ENCODE measurements around the gene SH3RF3.
A peak's percentile ranks its signal among the peaks of the same experiment; 100 is the strongest.

Gene SH3RF3

GRCh38 chr2:109331081-109331480 is 202.1 kb downstream of the SH3RF3 start:
- peak overlapping the region; percentile 84 for H2BK15ac ChIP-seq (ENCODE audit: low read depth, poor library complexity, severe bottlenecking)
- peak overlapping the region; percentile 51 to 80 for H3K18ac ChIP-seq (ENCODE audit: low read depth in 1 of 2, low read length in 2 of 2)
- peak overlapping the region; percentile 72 for H4K91ac ChIP-seq (ENCODE audit: low read length)
- peaks cover 31% of the 10 kb centered on the region for H3K79me1 ChIP-seq (replicated peaks; ENCODE audit: low read length, poor library complexity, severe bottlenecking)
- no peak overlapping the region for H3K9ac ChIP-seq (ENCODE audit: low read length)
- no peaks in the 10 kb centered on the region for H3K36me3 ChIP-seq (ENCODE audit: control insufficient read depth in 1 of 2, insufficient read depth in 2 of 2, low read depth in 1 of 2, low read length in 2 of 2)
- H3K4me2 ChIP-seq (ENCODE audit: low read length, poor library complexity, severe bottlenecking), result no peak overlapping the region
- no peaks in the 10 kb centered on the region for H3K27me3 ChIP-seq (ENCODE audit: control insufficient read depth in 1 of 2, insufficient read depth in 1 of 2, low read length in 2 of 2)
- peak overlapping the region; percentile 67 for H2BK120ac ChIP-seq (ENCODE audit: low read depth, low read length)
- H3K9me3 ChIP-seq (ENCODE audit: control insufficient read depth, low read length), result peaks cover 4% of the 10 kb centered on the region
- H2BK12ac ChIP-seq (ENCODE audit: low read length in 2 of 2), result peak overlapping the region; percentile 40 to 70
- peak overlapping the region; percentile 37 for H2AK5ac ChIP-seq (ENCODE audit: low read length, severe bottlenecking)
- DNase-seq, result no peak
- no peak overlapping the region for H3K23ac ChIP-seq (ENCODE audit: low read length in 2 of 2)
- no peak overlapping the region for H2BK5ac ChIP-seq (ENCODE audit: low read depth, low read length, poor library complexity, severe bottlenecking)
- no peak overlapping the region for H3K4me3 ChIP-seq (ENCODE audit: insufficient read depth in 1 of 2, low read depth in 1 of 2, low read length in 2 of 2)
- peaks cover 32% of the 10 kb centered on the region for H3K4me1 ChIP-seq (ENCODE audit: control insufficient read depth, insufficient read depth, low read depth, low read length)
- peak overlapping the region; percentile 23 for H3K27ac ChIP-seq (ENCODE audit: low read length, poor library complexity, severe bottlenecking)
- WGBS, result 93% methylated on average over 4 of the region's 4 CpGs
- H3K4ac ChIP-seq (ENCODE audit: low read depth in 1 of 2, low read length in 2 of 2), result peak overlapping the region in 1 of 2 experiments; percentile 13
- H2AFZ ChIP-seq (ENCODE audit: low read depth, low read length), result no peak overlapping the region
- H3K14ac ChIP-seq (ENCODE audit: low read length in 2 of 2), result no peak overlapping the region
- H4K8ac ChIP-seq (ENCODE audit: low read length), result peak overlapping the region; percentile 72

- Histone ChIP-seq H3K4ac (ENCODE audit: low read depth in 1 of 2, low read length in 2 of 2) (peak overlapping the region; percentile 94 to 95), H3K27ac (ENCODE audit: low read length, poor library complexity, severe bottlenecking) (peak overlapping the region; percentile 95), H2AFZ (ENCODE audit: low read depth, low read length) (no peak overlapping the region), H3K36me3 (ENCODE audit: control insufficient read depth in 1 of 2, insufficient read depth in 2 of 2, low read depth in 1 of 2, low read length in 2 of 2) (no peaks in the 10 kb centered on the region), H2BK12ac (ENCODE audit: low read length in 2 of 2) (peak overlapping the region; percentile 95 to 97), H3K4me2 (ENCODE audit: low read length, poor library complexity, severe bottlenecking) (peak overlapping the region; percentile 72), H2BK15ac (ENCODE audit: low read depth, poor library complexity, severe bottlenecking) (peak overlapping the region; percentile 74), H3K23ac (ENCODE audit: low read length in 2 of 2) (peak overlapping the region in 1 of 2 experiments; percentile 60), H2BK5ac (ENCODE audit: low read depth, low read length, poor library complexity, severe bottlenecking) (peak overlapping the region; percentile 93), H2AK5ac (ENCODE audit: low read length, severe bottlenecking) (peak overlapping the region; percentile 19), H3K9me3 (ENCODE audit: control insufficient read depth, low read length) (peaks cover 4% of the 10 kb centered on the region), H3K4me1 (ENCODE audit: control insufficient read depth, insufficient read depth, low read depth, low read length) (peaks cover 36% of the 10 kb centered on the region), H3K14ac (ENCODE audit: low read length in 2 of 2) (peak overlapping the region in 1 of 2 experiments; percentile 93), H4K8ac (ENCODE audit: low read length) (peak overlapping the region; percentile 20), H3K27me3 (ENCODE audit: control insufficient read depth in 1 of 2, insufficient read depth in 1 of 2, low read length in 2 of 2) (no peaks in the 10 kb centered on the region), H3K9ac (ENCODE audit: low read length) (peak overlapping the region; percentile 62), H3K79me1 (replicated peaks; ENCODE audit: low read length, poor library complexity, severe bottlenecking) (peaks cover 28% of the 10 kb centered on the region), H3K4me3 (ENCODE audit: insufficient read depth in 1 of 2, low read depth in 1 of 2, low read length in 2 of 2) (peak overlapping the region; percentile 47 to 59), H3K18ac (ENCODE audit: low read depth in 1 of 2, low read length in 2 of 2) (peak overlapping the region; percentile 96 to 98), H2BK120ac (ENCODE audit: low read depth, low read length) (peak overlapping the region; percentile 90), H4K91ac (ENCODE audit: low read length) (peak overlapping the region; percentile 97)
- WGBS, result 42% methylated on average over 23 of the region's 24 CpGs
- DNase-seq, result peak; percentile 98
Measured at GRCh38 chr2:109331896-109332848, 203.2 kb downstream of the SH3RF3 start.

GRCh38 chr2:109332880-109333279 is 203.9 kb downstream of the SH3RF3 start:
- Histone ChIP-seq H2AK5ac (ENCODE audit: low read length, severe bottlenecking) (peak overlapping the region; percentile 89), H3K4me1 (ENCODE audit: control insufficient read depth, insufficient read depth, low read depth, low read length) (peaks cover 38% of the 10 kb centered on the region), H2AFZ (ENCODE audit: low read depth, low read length) (no peak overlapping the region), H3K9ac (ENCODE audit: low read length) (no peak overlapping the region), H3K4me2 (ENCODE audit: low read length, poor library complexity, severe bottlenecking) (peak overlapping the region; percentile 3), H3K79me1 (replicated peaks; ENCODE audit: low read length, poor library complexity, severe bottlenecking) (peaks cover 31% of the 10 kb centered on the region), H3K4ac (ENCODE audit: low read depth in 1 of 2, low read length in 2 of 2) (peak overlapping the region; percentile 54 to 97), H4K91ac (ENCODE audit: low read length) (peak overlapping the region; percentile 100), H2BK12ac (ENCODE audit: low read length in 2 of 2) (peak overlapping the region; percentile 99 to 100), H2BK120ac (ENCODE audit: low read depth, low read length) (peak overlapping the region; percentile 56), H2BK5ac (ENCODE audit: low read depth, low read length, poor library complexity, severe bottlenecking) (peak overlapping the region; percentile 9), H3K9me3 (ENCODE audit: control insufficient read depth, low read length) (peaks cover 4% of the 10 kb centered on the region), H3K27me3 (ENCODE audit: control insufficient read depth in 1 of 2, insufficient read depth in 1 of 2, low read length in 2 of 2) (no peaks in the 10 kb centered on the region), H4K8ac (ENCODE audit: low read length) (peak overlapping the region; percentile 86), H3K4me3 (ENCODE audit: insufficient read depth in 1 of 2, low read depth in 1 of 2, low read length in 2 of 2) (no peak overlapping the region), H3K27ac (ENCODE audit: low read length, poor library complexity, severe bottlenecking) (peak overlapping the region; percentile 71), H3K14ac (ENCODE audit: low read length in 2 of 2) (peak overlapping the region in 1 of 2 experiments; percentile 98), H2BK15ac (ENCODE audit: low read depth, poor library complexity, severe bottlenecking) (peak overlapping the region; percentile 87), H3K36me3 (ENCODE audit: control insufficient read depth in 1 of 2, insufficient read depth in 2 of 2, low read depth in 1 of 2, low read length in 2 of 2) (no peaks in the 10 kb centered on the region), H3K23ac (ENCODE audit: low read length in 2 of 2) (peak overlapping the region in 1 of 2 experiments; percentile 9), H3K18ac (ENCODE audit: low read depth in 1 of 2, low read length in 2 of 2) (peak overlapping the region; percentile 97 to 99)
- no peak for DNase-seq
- 66% methylated on average over 9 of the region's 9 CpGs for whole genome bisulfite sequencing

All from mesenchymal stem cell (in vitro differentiated cells and primary cell).